NCI-H146 (cell line): ENCODE data around the gene SMCO2.

Experiments
- DNase-seq: peaks from one replicate; lab custom pipeline; 2025; lab: John Stamatoyannopoulos, UW

Gene SMCO2

GRCh38 chr12:27446436-27446835 lies at the start of gene SMCO2:
Gene SMCO2 (plus strand): TSS chr12:27446736. CDS start chr12:27470632, 23,896 bp downstream.
- no peak for DNase-seq

DNA sequence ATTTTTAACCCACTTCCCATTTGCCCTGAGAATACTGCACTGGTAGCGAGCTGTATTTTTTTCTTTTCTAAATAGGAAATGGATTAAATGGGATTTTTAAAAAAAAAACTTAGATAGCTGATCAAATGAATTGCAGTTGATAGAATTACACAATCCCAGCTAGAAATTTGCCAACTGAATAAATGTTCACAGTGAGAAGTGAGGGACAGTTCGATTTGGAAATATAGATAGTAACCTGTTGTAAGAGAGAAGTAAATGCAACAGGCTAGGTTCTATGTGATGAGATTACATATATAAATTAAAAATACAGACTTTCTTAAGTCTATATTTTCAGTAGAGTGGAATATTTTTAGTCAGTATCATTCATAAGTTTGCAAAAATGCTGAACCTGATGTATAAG lies 48.1 kb upstream of the SMCO2 start:
- DNase-seq, result no peak

- no peak for DNase-seq
Measured at GRCh38 chr12:27399074-27399473, 47.5 kb upstream of the SMCO2 start.

DNA sequence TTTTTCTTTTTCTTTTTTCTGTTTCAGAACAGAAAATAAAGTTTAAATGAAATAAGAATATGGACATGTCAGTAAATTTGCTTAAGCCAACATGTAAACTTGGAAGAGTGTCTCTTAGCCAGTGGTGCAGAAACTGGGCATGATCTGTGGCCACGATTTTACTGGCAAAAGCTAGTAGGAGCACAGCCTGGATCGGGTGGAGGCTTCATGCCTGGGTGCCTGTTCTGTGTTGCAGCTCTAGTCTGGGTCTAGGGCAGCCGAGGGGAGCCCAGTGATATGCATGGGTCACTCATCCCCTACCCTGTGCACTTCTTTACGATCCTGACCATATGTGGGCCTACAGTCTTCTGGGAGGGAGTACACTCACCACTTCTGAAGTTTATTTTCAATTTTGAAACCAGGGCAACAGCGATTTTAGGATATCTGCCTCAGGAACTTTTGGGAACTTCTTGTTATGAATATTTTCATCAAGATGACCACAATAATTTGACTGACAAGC lies 45.6 kb upstream of the SMCO2 start:
- DNase-seq, result no peak

DNA sequence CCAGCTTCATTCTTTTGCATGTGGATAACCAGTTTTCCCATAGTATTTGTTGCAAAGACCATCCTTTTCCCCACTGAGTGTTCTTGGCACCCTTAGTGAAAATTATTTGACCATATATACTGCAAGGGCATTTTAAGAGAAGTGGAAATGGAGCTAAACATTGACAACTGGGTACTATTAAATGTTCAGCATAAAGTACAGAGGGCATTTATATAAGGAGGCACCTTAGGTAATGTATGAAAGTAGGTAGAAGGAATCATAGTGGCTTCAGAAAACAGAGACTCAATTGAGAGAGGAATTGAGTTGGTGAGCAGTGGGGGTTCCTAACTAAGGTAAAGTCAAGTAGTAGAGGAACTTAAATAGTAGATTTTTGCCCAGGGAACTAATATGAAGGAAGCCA lies 34.5 kb upstream of the SMCO2 start:
- DNase-seq, result no peak

GRCh38 chr12:27422697-27423096 lies 23.8 kb upstream of the SMCO2 start:
- no peak for DNase-seq

DNA sequence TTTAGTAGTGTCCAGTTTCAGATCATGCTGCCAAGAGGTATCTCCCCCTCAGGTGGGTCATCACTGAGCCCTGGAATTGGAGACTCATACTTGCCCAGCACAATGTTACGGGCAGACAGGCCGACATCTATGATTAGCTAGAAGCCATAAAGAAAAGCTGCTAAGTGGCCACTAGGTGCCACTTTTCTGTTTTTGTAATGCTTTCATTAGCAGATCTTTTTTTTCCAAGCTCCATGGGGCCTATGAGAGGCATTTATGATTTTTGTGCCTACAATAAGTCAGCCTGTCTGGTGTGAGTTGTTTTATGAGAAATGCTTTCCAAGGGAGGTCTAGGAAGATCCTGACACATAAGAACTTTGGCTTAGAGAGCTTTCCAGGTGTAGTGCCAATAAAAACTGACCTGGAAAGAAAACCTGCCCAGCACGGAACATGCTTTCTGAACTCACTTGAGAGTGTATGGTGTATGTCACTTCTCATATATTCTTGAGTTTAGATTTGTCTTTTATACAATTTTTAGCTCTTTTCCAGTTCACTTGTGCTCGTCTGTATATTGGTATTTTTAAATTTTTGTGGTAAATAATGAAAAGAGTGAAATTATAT lies 21.8 kb upstream of the SMCO2 start:
- DNase-seq, result peak; percentile 12

GRCh38 chr12:27425306-27425705 lies 21.2 kb upstream of the SMCO2 start:
- DNase-seq, result no peak

DNA sequence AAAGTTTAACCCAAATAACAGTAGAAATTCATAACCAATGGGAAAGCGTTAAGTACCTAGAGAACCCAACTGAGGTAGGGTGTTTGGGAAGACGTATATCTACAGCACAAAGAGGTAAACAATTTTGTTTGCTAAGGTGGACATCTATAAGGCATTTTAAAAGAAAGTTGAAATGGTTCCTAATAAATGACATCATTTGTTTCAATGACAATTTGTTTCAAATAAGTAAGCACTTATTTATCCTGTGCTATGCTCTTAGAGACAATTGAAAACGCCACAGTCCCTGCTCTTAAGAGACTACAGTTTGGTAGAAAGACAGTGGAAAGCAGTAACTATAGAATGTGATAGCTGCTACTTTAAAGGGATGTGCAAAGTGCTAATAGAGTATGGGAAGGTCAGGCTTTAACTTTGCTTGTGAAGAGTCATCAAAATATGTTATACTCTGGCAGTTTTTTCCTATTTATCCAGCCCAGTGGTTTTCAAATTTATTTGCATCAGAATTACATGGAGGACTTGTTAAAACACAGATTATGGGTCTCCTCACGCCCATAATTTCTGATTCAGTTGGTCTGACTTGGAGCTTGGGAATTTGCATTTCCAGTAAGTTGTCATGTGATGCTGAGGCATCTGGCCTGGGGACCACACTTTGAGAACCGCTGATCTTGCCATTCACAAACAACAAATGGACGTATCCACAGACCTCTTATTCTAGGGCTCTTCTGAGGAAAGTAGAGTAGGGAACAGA lies 19.6 kb upstream of the SMCO2 start:
- no peak for DNase-seq

GRCh38 chr12:27427824-27428223 lies 18.7 kb upstream of the SMCO2 start:
- DNase-seq, result no peak

DNA sequence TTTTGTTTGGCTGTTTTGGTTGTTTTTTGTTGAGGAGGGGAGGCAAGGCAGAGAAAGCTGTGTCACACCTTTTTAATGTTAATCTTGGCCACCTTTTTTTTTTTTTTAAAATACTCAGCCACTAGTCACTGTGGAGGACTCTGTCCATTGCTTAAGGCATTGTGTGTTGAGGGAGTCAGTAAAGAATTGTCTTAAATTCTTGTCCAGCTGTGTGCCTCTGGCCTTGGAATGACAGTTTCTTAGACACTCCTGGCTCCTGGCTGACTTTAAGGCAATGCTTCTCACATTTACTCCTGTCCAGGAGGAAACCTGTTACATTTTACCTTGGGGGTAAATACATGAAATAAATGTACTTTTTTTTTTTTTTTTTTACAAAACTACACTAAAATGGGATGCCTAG lies 18.1 kb upstream of the SMCO2 start:
- no peak for DNase-seq

DNA sequence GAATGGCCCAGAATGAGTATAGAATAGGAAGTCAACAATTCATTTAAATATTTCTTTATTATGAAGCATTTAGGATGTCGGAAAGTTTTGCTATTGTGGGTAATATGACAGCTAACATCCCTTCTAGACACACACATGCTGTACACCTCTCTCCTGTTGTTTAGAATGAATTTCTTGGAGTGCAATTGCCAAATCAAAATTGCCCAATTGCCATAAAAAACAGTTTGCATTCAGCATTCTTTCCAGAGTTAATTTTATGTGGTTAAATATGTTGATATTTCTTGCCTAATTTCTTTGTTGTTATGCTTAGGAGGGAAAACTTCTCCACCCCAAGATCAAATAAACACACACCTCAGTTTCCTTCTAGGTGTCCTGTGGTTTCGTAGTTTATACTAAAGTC lies 16.9 kb upstream of the SMCO2 start:
- no peak for DNase-seq

DNA sequence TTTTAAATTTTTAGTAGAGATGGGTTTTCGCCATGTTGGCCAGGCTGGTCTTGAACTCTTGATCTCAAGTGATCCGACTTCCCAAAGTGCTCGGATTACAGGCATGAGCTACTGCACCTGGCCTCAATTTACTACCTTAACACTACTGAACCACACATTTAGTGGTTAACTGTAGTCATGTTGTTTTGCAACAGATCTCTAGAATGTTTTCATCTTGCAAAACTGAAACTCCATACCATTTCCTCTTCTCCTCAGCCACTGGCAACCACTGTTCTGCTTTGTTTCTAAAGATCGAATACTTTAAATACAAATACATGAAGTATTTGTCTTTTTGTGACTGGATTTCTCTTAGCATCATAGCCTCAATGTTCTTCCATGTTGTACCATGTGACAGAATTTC lies 15.4 kb upstream of the SMCO2 start:
- DNase-seq, result no peak

- no peak for DNase-seq
Measured at GRCh38 chr12:27434673-27435565, 11.6 kb upstream of the SMCO2 start.

DNA sequence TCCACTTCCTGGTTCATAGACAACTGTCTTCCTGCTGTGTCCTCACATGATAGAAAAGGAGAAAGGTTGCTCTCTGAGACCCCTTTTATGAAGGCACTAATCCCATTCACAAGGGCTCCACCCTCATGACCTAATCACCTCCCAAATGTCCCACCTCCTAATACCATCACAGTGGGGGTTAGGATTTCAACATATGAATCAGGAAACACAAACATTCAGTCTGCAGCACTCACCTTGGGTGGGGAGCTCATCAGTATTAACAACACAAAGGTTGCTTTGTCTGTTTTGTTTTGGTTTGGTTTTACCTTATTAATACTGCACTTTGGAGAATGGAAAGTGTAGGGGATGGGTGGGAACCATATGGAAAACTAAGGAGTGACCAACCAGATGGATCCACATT lies 10.5 kb upstream of the SMCO2 start:
- peak; percentile 7 for DNase-seq

DNA sequence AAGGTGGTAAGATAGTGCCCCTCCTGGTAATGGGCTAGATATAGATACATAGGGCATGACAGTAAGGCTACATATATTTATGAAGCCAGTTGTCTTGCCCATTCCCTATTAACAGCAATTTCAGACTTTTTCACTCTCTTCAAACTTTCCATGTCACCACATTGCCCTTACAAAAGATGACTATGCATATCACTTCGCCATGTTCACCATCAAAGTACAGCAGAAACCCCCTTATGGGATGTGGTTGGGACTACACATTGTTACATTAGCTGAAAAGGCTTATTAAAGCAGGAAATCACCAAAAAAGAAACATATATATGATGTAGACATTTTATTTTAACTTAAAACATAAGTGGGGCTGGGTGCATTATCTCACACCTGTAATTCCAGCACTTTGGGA lies 9.8 kb upstream of the SMCO2 start:
- DNase-seq, result no peak

DNA sequence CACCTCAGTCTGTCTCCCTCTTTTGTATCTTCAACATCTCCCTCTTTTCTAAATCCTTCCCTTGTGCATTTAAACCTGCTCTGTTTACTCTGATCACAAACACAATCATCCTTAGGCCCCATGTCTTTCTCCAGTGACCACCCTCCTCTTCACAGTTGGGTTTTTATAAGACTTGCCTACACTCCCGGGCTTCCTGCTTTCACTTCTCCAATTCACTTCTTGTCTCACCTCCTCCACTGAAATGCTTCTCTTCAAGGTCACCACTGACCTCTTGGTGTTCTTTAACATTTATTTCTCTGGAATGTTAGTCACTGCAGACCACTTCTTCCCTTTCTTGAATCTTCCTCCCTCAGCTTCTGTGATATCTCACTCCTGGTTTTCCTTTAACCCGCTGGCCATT lies 8.7 kb upstream of the SMCO2 start:
- no peak for DNase-seq

DNA sequence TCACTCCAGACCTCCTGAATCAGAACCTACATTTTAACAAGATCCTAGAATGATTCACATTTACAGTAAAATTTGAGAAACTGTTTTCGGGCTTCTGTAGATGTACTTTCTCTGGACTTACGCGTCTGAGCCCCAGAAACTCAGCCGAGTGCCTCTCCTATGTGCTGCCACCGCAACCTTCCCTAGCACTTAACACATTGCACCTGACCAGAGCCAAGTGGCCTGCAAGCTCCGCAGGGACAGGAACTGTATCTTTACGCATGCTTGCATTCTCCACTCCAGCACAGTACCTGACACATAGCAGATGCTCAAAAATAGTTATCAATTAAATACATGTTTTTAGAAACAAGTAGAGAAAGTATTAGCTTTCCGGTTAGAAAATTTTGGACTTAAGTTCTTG lies 1.2 kb downstream of the SMCO2 start:
- no peak for DNase-seq

GRCh38 chr12:27449026-27449425 lies 2.5 kb downstream of the SMCO2 start:
- no peak for DNase-seq

DNA sequence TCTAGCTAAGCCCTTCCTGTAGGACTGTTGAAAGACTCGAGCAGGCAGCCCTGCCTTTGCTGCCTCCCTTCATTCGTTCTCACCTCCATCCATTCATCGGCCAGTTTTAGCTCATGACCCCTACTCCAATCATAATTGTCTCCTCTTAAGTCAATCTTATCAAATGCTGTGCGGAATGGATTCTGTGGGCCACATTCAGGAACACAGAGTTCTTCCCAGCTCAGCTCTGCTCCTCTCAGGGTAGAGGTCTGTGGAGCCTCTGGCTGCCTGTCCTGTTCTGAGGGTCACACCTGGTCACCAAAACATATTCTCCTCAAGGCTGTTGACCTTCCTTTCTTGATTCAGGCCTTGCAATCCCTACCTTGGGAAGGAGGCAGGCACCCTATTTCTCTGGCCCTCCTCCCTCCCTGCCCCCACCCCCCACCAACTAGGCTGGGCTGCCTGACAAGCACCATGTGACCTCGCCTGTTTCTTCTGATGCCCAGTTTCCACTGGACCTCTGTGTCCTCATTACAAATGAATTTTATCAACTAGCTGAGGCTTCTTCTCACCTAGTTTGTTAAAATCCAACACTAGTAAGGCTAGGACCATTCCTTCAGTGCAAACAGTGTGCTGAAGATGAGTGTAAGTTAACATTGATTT lies 3.5 kb downstream of the SMCO2 start:
- DNase-seq, result no peak

DNA sequence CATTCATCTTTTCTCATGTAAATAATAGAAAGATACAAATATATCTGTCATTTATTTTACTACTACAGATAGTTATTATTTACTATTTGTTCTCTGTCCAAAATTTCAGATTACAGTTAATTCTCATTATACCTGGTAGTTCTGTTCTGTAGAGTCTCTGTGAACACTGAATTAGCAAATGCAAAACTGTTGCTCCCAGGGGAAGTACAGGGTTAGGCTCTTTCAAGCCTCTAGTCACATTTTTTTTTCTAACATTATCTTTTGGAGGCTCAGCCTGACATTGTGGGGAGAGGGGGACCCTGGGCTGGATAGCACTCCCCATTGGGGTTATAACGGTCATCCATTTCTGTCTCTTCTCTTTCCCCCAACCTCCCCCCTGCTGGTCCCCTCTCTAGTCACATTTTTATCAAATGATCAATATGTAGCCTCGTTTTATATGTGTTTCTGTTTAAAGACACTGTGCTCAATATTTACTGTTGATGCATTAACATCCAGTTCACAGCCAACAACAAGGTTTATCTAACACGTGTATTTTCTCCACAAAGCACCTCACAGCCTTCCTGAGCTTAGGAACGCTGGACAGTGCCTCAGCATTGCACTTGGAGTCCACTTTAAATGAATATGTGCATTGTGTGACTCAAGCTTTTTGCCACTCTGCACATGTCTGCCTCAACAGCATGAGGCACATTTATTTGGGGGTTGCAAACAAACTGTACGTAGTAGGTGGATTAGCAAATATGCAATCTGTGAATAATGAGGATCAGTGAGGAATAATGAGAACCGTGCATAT lies 4.7 kb downstream of the SMCO2 start:
- no peak for DNase-seq
